Vagina (tissue), 2 donors: ENCODE measurements around the gene DNAH10. TPM values are rescaled to one million over a fixed set of nuclear protein-coding genes. Genes with fewer than 3 reads are reported as not detected.

Experiments
- DNase-seq, 2 donors: peaks; one replicate each; pipeline ENCODE4 v3.0.0-alpha.2; 2017; ENCODE audit errors: extremely low spot score in 2 of 2
- H3K27ac ChIP-seq: fragments of 200-600 bp; sonication (generic); one replicate; pipeline ENCODE4 v1.5.1; 2019
- H3K27me3 ChIP-seq: fragments of 200-600 bp; sonication (generic); one replicate; pipeline ENCODE4 v1.5.1; 2019
- H3K36me3 ChIP-seq, 2 donors: fragments of 200-600 bp; sonication (generic); one replicate each; pipeline ENCODE4 v1.5.1; 2017 to 2019
- H3K4me1 ChIP-seq: fragments of 200-600 bp; sonication (generic); one replicate; pipeline ENCODE4 v1.5.1; 2019
- H3K4me3 ChIP-seq, 2 donors: fragments of 200-600 bp; sonication (generic); 1 replicate in 1 of 2; 2 replicates in 1 of 2; pipeline ENCODE4 v1.5.1; 2016 to 2019
- H3K9me3 ChIP-seq: fragments of 200-600 bp; sonication (generic); one replicate; pipeline ENCODE4 v1.5.1; 2019
- POLR2A ChIP-seq, 2 donors: fragments of 450-650 bp; IDR thresholded peaks; one replicate each; pipeline ENCODE4 v1.6.1; 2017; ENCODE audit warnings: antibody characterized with exemption in 2 of 2, mild to moderate bottlenecking in 2 of 2, moderate library complexity in 2 of 2
- POLR2AphosphoS5 ChIP-seq, 2 donors: sonication (generic); formaldehyde crosslinking; IDR thresholded peaks; one replicate each; pipeline ENCODE4 v1.9.0; 2017; ENCODE audit warnings: antibody characterized with exemption in 2 of 2, mild to moderate bottlenecking in 2 of 2, low read depth in 1 of 2; ENCODE audit not compliant: insufficient read depth in 1 of 2
- intact Hi-C: fragments of 100-400 bp; cut with DNase I; formaldehyde crosslinking; loops from one replicate; pipeline ENCODE4 v1.15.1; 2023
- total RNA-seq: library from RNA; depleted of rRNA; stranded (reverse); fragments of >200 nt; gene quantifications from one replicate; pipeline ENCODE4 v1.2.3, GENCODE V29; 2016
- TF ChIP-seq, protein P1 (sequence below), 3 experiments: fragments of 450-650 bp in 2 of 3; fragments of 200-600 bp in 1 of 3; sonication (generic) in 1 of 3; IDR thresholded peaks; one replicate each; pipeline ENCODE4 v1.5.1; 2017 to 2019; ENCODE audit warnings: antibody characterized with exemption in 3 of 3, mild to moderate bottlenecking in 2 of 3, moderate library complexity in 2 of 3

The DNAH10 gene
- total RNA-seq, 1 donor from 2014 or later, result not detected

DNA sequence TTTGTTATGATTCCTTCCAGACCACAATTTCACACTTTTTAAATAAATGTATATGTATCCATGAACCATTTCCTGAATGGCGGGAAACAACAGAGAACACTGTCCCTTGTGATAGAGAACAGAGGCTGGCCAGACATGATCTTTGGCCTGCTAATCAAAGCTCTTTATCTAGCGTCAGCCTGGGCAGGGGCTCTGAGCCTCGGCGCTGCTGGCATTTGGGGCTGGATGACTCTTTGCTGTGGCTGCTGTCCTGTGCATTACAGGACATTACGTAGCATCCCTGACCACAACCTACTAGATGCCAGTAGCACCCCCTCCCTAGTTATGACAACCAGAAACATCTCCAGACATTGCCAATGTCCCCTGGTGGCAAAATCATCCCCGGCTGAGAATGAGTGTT lies 77.7 kb downstream of the DNAH10 start:
- Histone ChIP-seq H3K36me3 (no peaks in the 10 kb centered on the region), H3K9me3 (no peaks in the 10 kb centered on the region), H3K27ac (no peak overlapping the region), H3K4me3 (no peak overlapping the region), H3K4me1 (no peaks in the 10 kb centered on the region), H3K27me3 (no peaks in the 10 kb centered on the region)
- no peak for DNase-seq
- TF ChIP-seq POLR2A (IDR thresholded peaks at IDR 0.05) (no peak), POLR2AphosphoS5 (IDR thresholded peaks at IDR 0.05; ENCODE audit: insufficient read depth in 1 of 2, low read depth in 1 of 2) (no peak)
- TF ChIP-seq, protein P1, sequence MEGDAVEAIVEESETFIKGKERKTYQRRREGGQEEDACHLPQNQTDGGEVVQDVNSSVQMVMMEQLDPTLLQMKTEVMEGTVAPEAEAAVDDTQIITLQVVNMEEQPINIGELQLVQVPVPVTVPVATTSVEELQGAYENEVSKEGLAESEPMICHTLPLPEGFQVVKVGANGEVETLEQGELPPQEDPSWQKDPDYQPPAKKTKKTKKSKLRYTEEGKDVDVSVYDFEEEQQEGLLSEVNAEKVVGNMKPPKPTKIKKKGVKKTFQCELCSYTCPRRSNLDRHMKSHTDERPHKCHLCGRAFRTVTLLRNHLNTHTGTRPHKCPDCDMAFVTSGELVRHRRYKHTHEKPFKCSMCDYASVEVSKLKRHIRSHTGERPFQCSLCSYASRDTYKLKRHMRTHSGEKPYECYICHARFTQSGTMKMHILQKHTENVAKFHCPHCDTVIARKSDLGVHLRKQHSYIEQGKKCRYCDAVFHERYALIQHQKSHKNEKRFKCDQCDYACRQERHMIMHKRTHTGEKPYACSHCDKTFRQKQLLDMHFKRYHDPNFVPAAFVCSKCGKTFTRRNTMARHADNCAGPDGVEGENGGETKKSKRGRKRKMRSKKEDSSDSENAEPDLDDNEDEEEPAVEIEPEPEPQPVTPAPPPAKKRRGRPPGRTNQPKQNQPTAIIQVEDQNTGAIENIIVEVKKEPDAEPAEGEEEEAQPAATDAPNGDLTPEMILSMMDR (IDR thresholded peaks at IDR 0.05), result no peak
- intact Hi-C loops, result no loop called here

DNA sequence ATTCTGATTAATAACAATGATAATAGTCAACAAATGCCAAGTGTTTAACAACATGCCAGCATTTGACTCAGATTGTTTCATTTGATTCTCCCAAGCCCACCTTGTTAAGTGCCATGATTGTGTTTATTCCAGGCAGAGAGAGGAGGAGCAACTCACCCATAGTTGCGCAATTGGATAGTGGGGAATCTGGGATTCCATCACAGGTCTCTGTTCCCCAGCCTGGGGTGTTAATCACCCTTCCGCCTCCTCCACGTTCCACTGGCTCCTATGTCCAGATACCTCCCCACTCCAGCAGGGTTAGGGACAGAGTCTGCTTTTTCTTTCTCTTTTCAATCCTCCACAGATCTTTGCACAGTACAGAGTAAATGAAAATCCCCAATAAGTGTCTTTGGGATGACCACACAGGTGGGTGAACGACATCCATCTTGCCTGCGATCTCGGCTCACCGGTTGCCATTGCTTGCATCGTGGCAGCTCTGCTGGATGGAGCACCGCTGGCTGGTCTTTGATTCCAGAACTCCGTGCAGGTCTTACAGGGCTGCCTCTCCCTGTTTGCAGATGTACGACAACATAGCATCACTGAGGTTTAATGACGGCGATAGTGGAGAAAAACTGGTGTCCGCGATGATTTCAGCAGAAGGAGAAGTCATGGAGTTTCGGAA lies 78.8 kb downstream of the DNAH10 start:
- no peak for DNase-seq
- Histone ChIP-seq H3K36me3 (no peaks in the 10 kb centered on the region), H3K27ac (no peak overlapping the region), H3K27me3 (no peaks in the 10 kb centered on the region), H3K9me3 (no peaks in the 10 kb centered on the region), H3K4me3 (no peak overlapping the region), H3K4me1 (no peaks in the 10 kb centered on the region)
- intact Hi-C loops, result no loop called here
- no peak for TF ChIP-seq POLR2A (IDR thresholded peaks at IDR 0.05)
- TF ChIP-seq, protein P1 (IDR thresholded peaks at IDR 0.05), result no peak
- no peak for TF ChIP-seq POLR2AphosphoS5 (IDR thresholded peaks at IDR 0.05; ENCODE audit: insufficient read depth in 1 of 2, low read depth in 1 of 2)

DNA sequence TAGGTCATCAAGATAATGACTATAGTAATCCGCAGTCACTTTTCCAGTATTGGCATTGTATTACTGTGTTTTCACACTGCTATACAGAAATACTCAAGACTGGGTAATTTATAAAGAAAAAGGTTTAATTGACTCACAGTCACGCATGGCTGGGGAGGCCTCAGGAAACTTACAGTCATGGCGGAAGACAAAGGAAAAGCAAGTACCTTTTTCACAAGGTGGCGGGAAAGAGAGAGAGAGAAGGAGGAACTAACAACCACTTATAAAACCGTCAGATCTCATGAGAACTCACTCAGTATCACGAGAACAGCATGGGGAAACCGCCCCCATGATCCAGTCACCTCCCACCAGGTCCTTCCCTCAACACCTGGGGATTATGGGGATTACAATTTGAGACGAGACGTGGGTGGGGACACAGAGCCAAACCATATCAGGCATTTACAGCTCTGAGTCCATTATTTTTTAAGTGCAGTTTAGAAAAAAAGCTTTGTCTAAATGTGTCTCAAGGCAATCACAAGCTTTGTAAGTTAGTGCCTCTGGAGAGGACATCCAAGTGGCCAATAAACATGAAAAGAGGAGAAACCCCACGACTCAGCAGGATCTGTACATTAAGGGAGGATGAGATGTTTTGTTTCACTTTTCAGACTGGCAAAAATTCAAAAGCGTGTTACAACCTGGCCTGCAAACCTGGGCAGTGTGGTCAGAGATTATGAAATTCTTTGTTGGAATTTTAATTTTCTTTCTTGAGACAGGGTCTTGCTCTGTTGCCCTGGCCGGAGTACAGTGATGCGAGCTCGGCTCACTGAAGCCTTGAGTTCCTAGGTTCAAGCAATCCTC lies 82.0 kb downstream of the DNAH10 start:
- TF ChIP-seq, protein P1 (IDR thresholded peaks at IDR 0.05), result no peak
- no peak for TF ChIP-seq POLR2A (IDR thresholded peaks at IDR 0.05)
- TF ChIP-seq POLR2AphosphoS5 (IDR thresholded peaks at IDR 0.05; ENCODE audit: insufficient read depth in 1 of 2, low read depth in 1 of 2), result no peak
- Histone ChIP-seq H3K4me3 (no peak overlapping the region), H3K27ac (no peak overlapping the region), H3K36me3 (no peaks in the 10 kb centered on the region), H3K9me3 (no peaks in the 10 kb centered on the region), H3K4me1 (no peaks in the 10 kb centered on the region), H3K27me3 (no peaks in the 10 kb centered on the region)
- intact Hi-C loops, result no loop called here
- DNase-seq, result no peak

DNA sequence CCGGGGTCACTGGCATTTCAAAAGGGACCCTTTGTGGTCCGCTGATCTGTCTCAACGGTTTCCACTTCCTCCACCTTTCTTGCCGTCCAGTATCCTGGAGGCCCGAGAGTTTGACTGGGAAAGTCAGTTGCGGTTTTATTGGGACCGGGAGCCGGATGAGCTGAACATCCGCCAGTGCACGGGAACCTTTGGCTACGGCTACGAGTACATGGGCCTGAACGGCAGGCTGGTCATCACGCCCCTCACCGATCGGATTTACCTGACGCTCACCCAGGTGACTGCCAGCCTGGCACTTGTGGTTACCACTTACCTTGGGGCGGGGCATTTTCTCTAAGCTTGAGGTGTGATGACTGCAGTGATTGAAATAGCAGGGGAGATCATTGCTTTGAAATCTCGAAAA lies 83.8 kb downstream of the DNAH10 start:
- intact Hi-C loops, result no loop called here

More for the DNA sequence above, 83.8 kb downstream of the DNAH10 start:
- TF ChIP-seq POLR2A (IDR thresholded peaks at IDR 0.05), result no peak
- TF ChIP-seq, protein P1 (IDR thresholded peaks at IDR 0.05), result no peak
- TF ChIP-seq POLR2AphosphoS5 (IDR thresholded peaks at IDR 0.05; ENCODE audit: insufficient read depth in 1 of 2, low read depth in 1 of 2), result no peak
- no peaks in the 10 kb centered on the region for H3K36me3 ChIP-seq
- DNase-seq, result no peak
- no peaks in the 10 kb centered on the region for H3K9me3 ChIP-seq
- H3K4me3 ChIP-seq, result no peak overlapping the region
- H3K27ac ChIP-seq, result no peak overlapping the region
- no peaks in the 10 kb centered on the region for H3K4me1 ChIP-seq
- H3K27me3 ChIP-seq, result no peaks in the 10 kb centered on the region
